HG03432 (cell line): Measurements from ENCODE around the gene SEPTIN6.

Experiments used
- ATAC-seq: cut with Tn5 transposase; IDR thresholded peaks from one replicate; pipeline ENCODE4 v1.9.1; 2021; ENCODE audit warnings: mild to moderate bottlenecking, moderate library complexity; ENCODE audit not compliant: unreplicated experiment

Gene SEPTIN6

DNA sequence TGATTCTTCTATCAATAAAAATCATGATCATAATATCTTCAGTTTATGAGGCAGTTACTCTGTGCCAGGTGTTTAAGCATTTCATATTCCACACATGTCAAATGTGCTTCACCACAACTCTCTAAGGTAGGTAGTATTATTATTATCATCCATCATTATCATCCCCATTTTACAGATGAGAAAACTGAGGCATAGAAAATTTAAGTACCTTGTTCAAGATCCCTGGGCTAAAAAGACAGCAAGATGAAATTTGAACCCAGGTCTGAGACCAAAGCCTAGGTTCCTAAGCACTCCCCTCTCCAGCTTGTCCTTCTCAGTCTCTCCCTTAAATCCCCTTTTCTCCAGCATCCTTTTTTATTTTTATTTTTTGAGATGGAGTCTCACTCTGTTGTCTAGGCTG, 33.4 kb downstream of the SEPTIN6 start:
- ATAC-seq = no peak

DNA sequence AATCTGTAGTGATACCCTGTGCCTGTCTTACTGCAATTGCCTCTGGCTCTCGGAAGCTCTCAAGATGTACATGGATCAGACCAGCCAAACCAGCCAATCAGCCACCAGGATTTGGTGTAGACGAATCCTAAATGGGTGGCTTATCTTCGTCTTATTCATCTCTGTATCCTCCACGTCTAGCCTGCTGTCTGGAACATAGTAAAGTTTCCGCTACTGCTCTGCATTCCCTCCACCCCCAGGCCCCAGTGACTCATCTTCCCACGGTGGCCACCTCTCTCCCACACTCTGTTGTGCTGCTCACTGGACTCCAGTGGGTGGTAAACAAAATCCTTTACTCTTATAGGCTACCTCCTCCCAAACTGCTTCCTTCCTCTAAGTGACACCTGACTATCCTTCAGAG, 37.8 kb downstream of the SEPTIN6 start:
- no peak for ATAC-seq

DNA sequence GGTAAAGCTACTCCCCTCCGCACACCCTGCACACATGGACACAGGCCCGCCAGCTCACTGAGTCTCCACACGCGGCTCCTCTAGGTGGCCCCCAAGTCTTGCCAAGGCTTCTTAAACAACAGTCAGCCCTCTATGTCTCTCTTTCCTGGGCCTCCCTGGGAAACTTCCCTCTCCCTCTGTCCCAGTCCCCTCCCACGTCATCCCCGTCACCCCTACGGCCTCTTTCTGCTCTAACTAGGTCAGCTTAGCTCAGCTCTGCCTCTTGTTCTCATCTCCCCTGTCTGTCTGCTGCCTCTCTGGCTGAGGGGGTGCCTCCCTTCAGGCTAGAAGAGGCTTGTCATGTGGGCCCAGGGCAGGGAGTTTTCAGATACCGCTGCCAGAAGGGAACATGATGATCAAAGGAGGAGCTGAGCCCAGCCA, 38.8 kb downstream of the SEPTIN6 start:
- ATAC-seq = no peak

DNA sequence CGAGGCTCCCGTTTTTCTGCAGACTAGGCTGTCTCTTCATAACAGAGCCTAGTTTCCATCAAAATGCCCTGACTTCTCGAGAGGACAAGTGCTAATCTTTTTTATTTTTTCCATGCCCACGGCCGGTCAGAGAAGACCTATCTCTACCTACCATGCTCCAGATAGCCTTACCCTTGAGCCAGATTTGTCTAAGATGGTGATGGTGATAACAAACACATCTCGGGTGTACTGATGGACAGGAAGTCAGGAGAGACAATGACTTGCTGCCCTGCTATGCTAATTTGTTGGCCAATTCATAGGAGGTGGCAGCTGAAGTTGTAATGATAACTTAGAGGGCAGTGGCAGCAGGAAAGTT, 44.6 kb downstream of the SEPTIN6 start:
- peak; percentile 8 for ATAC-seq

DNA sequence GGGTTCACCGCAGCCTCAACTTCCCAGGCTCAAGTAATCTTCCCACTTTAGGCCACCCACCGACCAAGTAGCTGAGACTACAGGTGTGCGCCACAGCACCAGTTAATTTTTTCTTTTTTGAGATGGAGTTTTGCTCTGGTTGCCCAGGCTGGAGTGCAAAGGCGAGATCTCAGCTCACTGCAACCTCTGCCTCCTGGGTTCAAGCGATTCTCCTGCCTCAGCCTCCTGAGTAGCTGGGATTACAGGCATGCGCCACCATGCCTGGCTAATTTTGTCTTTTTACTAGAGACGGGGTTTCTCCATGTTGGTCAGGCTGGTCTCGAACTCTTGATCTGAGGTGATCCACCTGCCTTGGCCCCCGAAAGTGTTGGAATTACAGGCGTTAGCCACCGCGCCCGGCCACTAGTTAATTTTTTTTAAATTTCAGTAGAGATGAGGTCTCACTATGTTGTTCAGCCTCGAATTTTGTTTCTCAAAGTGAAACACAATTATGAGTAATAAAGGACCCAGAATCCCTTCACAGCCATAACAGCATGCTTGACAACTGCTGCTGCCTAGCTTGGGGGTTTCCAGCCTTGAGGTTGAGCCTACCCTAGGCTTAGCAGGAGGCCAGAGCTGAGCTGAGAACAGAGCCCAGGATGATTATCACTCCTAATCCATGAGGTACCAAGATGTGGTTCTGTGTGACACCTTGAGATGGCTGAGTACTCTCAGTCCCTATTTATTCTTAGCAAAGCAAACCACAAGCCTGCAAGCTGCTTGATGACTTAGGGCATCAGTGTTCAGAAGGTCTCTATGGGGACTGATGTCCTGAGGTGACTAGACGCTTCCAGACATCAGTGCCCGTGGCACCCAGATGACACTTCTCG, 45.2 kb downstream of the SEPTIN6 start:
- ATAC-seq = peak; percentile 96

DNA sequence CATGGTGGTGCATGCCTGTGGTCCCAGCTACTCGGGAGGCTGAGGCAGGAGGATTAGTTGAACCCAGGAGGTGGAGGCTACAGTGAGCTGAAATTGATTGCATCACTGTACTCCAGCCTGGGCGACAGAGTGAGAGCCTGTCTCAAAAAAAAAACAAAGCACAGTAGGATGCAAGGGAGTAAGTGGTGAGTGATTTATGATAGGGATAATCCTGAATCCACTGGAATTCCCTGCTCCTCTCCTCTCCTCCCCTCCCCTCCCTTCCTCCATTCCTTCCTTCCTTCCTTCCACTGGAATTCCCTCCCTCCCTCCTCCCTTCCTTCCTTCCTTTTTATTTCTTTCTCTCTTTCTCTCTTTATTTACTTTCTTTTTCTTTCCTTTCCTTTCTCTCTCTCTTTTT, 45.9 kb downstream of the SEPTIN6 start:
- ATAC-seq = no peak

DNA sequence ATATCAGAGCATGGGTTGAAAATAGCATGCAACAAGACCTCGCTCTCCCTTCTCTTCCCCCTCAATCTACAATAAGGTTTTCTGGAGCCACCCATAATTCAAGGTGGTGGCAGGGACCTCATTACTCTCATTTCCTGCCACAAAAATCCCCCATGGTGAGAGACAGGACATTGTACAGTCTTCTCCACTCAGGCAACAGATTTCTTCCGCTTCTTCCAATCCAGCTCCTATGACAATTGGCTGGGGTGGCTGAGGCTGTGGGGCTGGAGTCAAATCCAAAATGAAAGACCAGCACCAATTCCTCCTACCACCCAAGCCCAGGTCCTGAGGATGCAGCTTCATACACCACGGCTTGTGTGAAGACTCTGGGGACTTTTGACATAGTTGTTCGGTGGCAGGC, 46.5 kb downstream of the SEPTIN6 start:
- no peak for ATAC-seq

DNA sequence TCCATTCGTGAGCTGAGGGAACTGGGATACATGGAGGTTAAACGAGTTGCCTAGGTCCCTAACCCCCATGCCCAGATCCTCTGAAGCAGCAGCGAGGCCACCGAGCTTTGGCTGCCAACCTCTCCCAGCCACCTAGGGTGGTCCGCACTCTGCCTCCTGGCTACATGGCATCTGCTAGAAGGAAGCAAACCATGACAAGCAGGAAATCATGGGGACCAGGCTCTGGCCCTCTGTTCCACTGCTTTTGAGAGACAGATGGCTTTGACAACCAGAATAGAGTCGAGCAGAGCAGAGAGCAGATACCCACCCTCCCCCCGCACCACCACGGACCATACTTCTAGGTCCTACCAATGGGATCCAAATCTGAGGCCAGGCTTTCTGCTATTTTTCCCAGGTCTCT, 49.3 kb downstream of the SEPTIN6 start:
- no peak for ATAC-seq
